Tongue (tissue), 2 donors: ENCODE measurements around the gene GPC5. TPM values are rescaled to one million over a fixed set of nuclear protein-coding genes. Genes with fewer than 3 reads are reported as not detected.
"Not testable (repeated sequence)": the region's sequence is repeated elsewhere in the genome, so short reads cannot be mapped to it uniquely, and the experiment has no call there.

Experiments used
- DNase-seq: peaks from one replicate; pipeline ENCODE4 v3.0.0-alpha.2; 2015
- total RNA-seq: library from RNA; depleted of rRNA; stranded (reverse); fragments of >200 nt; gene quantifications from one replicate; pipeline ENCODE4 v1.2.3, GENCODE V29; 2014

GPC5 gene
- total RNA-seq, 1 donor from 2014 or later: 5.4 TPM

- DNase-seq: no peak
Observed at GRCh38 chr13:92670096-92670495, 1271.7 kb downstream of the GPC5 start.

GRCh38 chr13:92671821-92672220, 1273.4 kb downstream of the GPC5 start:
- no peak for DNase-seq

GRCh38 chr13:92676246-92676645, 1277.8 kb downstream of the GPC5 start:
- no peak for DNase-seq

DNA sequence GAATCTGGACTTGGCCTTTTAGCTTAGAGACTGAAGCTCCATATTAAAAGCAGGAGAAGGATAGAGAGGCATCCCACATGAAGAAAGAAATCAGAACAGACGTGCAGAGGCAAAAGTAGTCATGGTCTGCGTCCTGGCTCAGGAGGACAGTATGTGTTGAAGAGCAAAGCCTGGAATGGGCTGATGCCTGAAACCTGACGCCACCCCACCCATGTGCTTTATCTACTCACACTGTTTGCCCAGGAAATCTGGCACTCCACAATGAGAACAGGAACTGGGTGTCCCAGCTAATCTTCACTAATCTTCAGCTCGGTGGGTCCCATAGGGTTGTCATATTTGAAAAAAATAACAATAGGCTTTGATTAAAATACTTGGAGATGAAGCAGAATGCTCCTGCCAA, 1279.2 kb downstream of the GPC5 start:
- DNase-seq: peak; percentile 14

- DNase-seq: no peak
Observed at GRCh38 chr13:92679602-92680001, 1281.2 kb downstream of the GPC5 start.

- DNase-seq: no peak
Observed at GRCh38 chr13:92681239-92681638, 1282.8 kb downstream of the GPC5 start.

DNA sequence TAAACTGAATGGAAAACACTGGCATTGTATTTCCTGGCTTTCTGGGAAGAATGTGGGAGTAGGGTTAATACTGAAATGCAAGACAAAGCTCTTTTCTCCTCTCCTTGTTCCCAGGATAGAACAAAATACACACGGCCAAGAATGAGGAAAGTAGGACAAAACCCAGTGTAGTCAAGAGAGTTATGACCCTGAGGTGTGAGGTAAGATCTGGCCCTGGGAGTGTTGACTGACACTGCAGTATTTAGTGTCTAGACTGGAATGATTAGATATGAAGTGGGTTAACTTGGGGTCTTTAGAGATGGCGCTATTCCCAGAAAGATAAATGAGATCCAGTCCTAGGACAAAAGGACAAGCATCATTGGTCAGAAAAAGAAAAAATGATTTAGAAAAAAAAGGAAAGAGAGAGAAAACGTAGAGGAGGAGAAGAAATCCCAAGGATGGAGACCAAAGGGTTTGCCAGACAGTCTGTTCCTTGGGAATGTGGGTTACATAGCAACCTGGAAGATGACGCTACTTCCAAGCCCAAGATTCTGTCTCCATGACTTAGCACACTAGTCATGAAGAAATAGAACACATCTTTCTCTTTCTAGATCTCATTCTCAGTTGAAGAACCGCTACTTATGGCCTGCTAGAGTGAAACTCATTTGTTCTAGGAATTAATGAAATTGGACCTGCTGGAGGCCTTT, 1284.6 kb downstream of the GPC5 start:
- DNase-seq: peak; percentile 33

GRCh38 chr13:92694047-92694446, 1295.6 kb downstream of the GPC5 start:
- DNase-seq: no peak

DNA sequence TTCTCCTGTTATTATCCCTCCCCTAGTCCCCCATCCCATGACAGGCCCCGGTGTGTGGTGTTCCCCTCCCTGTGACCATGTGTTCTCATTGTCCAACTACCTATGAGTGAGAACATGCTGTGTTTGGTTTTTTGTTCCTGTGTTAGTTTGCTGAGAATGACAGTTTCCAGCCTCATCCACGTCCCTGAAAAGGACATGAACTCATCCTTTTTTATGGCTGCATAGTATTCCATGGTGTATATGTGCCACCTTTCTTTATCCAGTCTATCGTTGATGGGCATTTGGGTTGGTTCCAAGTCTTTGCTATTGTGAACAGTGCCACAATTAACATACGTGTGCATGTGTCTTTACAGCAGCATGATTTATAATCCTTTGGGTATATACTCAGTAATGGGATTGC, 1297.4 kb downstream of the GPC5 start:
- not testable (repeated sequence) for DNase-seq

DNA sequence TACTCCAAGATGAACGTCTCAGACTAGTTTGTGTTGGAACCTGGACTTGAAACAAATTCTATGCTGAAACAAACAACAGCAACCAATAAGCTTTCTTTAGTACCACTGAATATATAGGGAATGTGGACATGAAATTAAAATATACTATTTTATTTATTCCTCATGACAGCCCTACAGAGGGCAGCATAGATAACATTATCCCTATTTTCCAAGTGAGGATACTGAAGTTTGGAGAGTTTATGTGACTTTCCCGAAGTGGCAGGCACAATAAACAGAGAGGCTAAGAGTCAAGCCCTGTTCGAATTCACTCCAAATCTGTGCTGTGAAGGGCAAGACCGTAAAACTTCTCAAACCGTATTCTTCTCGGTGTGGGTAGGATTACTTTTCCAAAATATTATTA, 1318.3 kb downstream of the GPC5 start:
- peak; percentile 35 for DNase-seq

DNA sequence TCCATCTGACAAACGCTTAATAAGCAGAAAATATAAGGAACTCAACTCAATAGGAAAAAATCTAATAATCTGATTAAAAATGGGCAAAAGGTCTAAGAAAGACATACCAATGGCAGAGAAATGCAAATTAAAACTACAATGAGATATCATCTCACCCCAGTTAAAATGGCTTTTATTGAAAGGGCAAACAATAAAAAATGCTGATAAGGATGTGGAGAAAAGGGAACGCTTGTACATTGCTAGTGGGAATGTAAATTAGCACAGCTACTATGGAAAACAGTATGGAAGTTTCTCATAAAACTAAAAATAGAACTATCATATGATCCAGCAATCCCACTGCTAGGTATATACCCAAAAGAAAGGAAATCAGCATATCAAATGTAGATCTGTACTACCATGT, 1319.4 kb downstream of the GPC5 start:
- DNase-seq: no peak

- peak; percentile 3 for DNase-seq
Observed at GRCh38 chr13:92719868-92720267, 1321.4 kb downstream of the GPC5 start.

DNA sequence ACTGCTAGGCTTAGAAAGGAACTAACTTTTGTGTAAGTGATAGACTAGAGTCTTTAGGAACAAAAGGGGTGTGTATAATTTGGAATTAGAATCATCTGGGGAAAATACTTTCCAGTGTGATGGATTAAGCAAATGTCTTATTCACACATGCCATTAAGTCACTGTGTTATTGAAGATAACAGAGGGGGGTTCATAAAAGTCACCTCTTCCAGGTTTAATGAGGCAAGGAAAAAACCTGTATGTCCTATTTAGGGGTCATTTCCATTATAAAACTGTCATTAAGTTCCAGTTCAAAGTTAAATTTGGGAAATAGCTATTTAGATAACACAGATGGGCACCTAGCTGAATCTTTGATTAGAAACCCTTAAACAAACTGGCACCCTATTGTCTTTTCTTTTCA, 1323.2 kb downstream of the GPC5 start:
- DNase-seq: no peak

DNA sequence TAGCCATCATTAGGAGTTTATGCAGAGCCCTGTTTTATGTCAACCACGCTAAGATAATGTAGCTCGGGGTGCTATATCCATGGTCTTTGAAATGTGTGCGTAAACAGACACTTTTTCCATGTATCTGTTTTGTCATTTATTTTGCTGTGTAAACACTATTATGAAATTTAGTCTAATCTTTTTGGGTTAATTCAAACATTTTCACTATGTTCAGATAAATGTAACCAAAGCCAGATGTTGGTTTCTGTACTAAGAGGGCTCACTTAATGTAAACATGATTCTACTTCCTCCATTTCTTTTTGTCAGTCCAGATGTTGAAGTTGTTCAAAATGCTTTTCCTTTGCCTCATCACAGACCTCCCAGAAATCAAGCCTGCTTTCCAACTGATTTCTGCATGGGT, 1328.7 kb downstream of the GPC5 start:
- peak; percentile 5 for DNase-seq

DNA sequence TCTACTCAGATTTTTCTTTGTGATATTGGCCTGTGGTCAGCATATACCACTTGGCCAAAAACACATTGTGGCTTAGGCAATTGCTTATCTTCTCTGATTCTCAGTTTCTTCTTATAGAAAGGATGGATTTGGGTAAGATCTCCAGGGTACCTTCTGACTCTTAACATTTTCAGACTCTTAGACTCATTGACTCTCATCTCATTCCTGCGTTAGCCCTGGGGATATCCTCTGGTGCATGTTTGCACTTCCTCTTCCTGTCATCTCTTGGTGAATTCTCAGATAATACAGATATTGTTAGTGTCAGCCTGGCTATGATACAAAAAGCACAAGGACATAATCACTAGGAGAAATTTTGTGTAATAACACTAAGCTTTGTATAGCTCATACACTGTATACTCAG, 1335.6 kb downstream of the GPC5 start:
- no peak for DNase-seq

DNA sequence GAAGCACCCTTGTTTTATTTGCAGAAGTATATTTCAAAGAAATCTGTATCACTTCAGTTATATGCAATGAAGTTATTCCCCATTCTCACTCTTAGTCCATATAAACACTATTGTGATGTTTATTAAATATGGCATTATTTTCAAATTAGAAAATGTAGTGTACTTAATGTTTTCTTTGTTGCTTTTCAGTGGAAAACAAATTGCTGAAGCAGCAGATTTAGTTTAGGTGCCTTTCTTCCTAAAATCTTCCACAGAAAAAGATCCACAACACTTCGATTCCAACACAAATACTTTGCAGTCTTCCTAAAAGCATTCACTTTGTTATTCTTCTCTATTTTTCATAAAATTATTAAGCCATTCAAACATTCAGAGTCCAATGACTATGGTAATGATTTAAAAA, 1336.1 kb downstream of the GPC5 start:
- DNase-seq: no peak

DNA sequence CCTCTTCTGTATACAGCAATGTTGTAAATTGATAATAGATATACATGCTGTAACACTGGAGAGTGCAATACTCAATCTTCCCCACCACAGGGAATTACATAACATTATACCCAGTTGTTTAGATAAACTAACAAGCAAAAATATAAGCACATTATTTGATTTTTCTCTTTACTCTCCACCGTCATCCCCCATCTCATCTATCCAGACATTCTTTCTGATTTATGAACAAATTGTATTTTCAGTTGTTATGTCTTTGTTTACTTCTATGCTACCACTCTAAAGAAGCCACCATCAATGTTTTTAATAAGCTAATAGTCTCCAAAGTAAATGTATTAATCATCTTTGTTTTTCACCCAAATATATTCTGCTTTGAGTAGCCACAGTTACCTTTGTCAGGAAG, 1337.5 kb downstream of the GPC5 start:
- DNase-seq: no peak

GRCh38 chr13:92739306-92739818, 1340.9 kb downstream of the GPC5 start:
- DNase-seq: no peak

DNA sequence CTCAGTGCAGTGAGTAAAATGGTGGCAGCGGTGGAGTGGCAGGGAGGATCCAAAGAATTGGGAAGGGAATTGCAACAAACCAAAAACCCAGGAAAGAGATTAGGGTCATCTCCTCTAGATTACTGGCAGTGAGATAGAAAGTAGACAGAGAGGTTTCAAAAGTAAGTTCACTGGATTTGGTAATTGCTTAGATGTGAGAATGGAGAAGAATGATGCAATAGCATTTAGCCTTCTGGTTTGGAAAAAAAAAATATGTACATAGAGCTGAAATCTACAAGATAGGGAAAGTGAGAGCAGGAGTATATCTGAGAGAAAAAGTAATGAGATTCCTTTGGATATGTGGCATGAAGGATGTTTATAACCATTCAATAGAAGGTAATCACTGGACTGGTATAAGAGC, 1345.6 kb downstream of the GPC5 start:
- DNase-seq: no peak

DNA sequence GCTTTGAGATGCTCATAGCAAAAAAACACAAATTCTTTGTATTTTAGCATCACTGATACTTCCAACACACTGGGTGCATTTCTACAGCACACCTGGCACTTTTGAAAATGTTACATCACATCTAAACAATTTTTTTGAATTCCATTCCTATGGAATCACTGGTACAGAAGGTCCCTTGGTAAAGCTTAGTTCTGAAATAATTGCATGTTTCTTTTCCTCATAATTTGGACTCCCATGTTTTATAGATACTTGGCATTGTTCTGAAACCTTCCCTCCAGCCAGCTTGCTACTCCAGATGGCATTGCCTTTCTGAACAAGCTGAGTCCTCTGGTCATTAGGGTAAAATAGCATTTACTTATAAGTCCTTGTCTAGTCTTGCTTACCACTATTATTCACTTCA, 1346.8 kb downstream of the GPC5 start:
- DNase-seq: no peak

GRCh38 chr13:92752705-92753104, 1354.3 kb downstream of the GPC5 start:
- DNase-seq: not testable (repeated sequence)

DNA sequence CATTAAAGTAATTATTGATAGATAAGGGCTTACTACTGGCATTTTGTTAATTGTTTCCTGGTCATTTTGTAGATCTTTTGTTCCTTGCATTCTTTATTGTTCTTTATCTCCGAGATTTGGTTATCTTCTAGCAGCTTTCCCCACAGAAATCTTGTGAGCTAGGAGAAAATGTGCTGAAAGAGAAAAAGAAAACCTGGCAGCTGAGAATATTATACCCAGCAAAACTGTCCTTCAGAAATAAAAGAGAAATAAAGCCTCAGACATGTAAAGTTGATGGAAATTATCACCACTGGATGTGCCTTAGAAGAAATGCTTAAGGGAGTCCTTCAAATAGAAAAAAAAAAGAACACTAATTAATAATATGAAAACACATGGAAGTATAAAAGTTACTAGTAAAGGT, 1363.3 kb downstream of the GPC5 start:
- no peak for DNase-seq

DNA sequence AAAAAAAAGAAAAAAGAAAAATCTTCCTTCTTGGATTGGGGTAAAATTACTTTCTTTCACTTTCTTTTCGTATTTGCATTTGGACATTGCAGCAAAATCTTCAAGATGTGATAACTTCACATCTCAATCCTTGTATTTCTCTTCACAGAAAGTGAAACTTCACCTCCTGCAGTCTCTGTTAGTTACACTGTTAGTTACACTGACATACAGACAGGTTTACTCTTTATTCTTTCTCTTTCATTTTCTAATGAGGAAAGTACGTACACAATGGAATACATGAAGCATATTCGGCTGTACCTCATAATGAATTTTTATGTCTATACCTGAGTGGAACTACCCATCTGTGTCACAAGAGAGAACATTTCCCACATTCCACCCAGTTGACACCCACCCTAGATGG, 1369.0 kb downstream of the GPC5 start:
- DNase-seq: no peak

- no peak for DNase-seq
Observed at GRCh38 chr13:92768602-92769001, 1370.2 kb downstream of the GPC5 start.

DNA sequence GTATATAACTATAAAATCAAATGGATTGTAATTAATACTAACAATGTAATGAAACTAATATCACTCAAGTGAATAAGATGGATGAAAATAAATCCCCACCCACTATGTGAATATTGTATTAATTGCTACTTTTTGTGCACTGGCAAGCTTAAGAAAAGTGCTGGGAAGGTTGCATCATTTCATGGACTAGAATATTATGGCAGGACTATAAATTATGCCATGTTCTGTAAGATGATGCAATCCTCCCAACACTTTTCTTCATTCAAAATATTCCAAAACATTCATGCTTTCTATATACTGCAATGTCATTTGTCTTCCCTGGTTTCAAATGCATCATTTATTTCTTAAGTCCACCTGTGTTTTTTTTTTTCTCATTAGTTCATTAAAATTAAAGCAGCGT, 1370.6 kb downstream of the GPC5 start:
- DNase-seq: no peak
